Measurements from ENCODE around the gene GAMT. TPM values are rescaled to one million over a fixed set of nuclear protein-coding genes. Genes with fewer than 3 reads are reported as not detected.

Gene GAMT
- total RNA-seq, 1 donor, result 23.3 TPM

DNA sequence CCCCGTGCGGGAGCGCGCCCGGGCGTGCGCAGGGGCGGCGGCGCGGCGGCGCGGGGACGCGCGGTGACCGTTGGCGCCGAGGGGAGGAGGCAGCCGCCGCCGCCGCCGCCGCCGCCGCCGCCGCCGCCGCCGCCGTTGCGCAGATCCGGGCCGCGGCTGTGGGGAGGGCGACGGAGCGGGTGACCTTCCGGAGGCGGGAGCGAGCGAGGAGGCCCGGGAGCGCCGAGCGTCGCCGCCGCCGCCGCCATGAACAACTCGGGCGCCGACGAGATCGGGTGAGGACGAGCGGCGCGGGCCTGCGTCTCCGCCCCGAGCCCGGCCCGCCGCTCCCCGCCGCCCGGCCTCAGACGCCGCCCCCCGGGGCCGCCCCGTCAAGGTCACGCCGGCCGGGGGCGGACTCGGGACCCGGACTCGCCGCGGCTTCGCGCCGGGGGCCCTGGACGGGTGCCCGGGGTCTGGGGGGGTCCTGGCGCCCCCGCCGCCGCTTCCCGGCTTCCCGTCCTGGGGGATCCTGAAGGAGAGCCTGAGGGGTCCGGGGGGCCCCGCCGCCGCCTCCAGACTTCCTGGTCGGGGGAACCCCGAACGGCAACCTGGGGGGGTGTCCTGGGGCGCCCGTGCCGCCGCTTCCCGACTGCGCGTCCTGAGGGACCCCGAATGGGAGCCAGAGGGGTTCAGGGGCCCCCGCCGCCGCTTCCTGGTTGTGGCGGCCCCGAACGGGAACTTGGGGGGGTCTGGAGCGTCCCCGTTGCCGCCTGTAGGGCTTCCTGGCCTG is 6.4 kb upstream of the GAMT start, which contains the start of gene DAZAP1:
DAZAP1 (plus strand) TSS at position 59 of the 772 bp plus-strand sequence; CDS start at position 247, 188 bp downstream.
- H3K4me3 ChIP-seq (ENCODE audit: low read depth, low read length), result peak within 1 kb of the TSS; percentile 80
- TF ChIP-seq CTCF (IDR thresholded peaks at IDR 0.05; ENCODE audit: insufficient read depth, low read depth, low read length), result no peak
- no peak for DNase-seq (ENCODE audit: low read depth)

GRCh38 chr19:1406774-1407527 is 5.6 kb upstream of the GAMT start:
- H3K4me3 ChIP-seq (ENCODE audit: low read depth, low read length), result peak overlapping the region; percentile 72
- peak; percentile 99 for DNase-seq (ENCODE audit: low read depth)

GRCh38 chr19:1402411-1403070 is 1.2 kb upstream of the GAMT start:
- H3K4me3 ChIP-seq (ENCODE audit: low read depth, low read length), result no peak overlapping the region
- DNase-seq (ENCODE audit: low read depth), result no peak
- TF ChIP-seq CTCF (IDR thresholded peaks at IDR 0.05; ENCODE audit: insufficient read depth, low read depth, low read length), result no peak

More at GRCh38 chr19:1406774-1407527, 5.6 kb upstream of the GAMT start:
- peak; percentile 57 for TF ChIP-seq CTCF (IDR thresholded peaks at IDR 0.05; ENCODE audit: insufficient read depth, low read depth, low read length)

DNA sequence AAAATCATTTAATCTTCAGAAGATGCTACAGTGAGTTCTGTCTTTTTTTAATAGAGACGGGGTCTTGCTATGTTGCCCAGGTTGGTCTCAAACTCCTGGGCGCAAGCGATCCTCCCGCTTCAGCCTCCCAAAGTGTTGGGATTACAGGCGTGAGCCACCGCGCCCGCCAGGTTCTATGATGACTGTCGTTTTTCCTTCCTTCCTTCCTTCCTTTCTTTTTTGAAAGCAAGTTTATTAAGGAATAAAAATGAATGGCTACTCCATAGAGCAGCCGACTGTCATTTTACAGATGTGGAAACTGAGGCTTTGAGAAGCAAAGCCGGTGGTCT is 511 bp upstream of the GAMT start:
- peak overlapping the region; percentile 66 for H3K4me3 ChIP-seq (ENCODE audit: low read depth, low read length)
- no peak for DNase-seq (ENCODE audit: low read depth)

GRCh38 chr19:1400281-1401137 is 833 bp downstream of the GAMT start:
- no peak for TF ChIP-seq CTCF (IDR thresholded peaks at IDR 0.05; ENCODE audit: insufficient read depth, low read depth, low read length)
- no peak for DNase-seq (ENCODE audit: low read depth)
- H3K4me3 ChIP-seq (ENCODE audit: low read depth, low read length), result peak overlapping the region; percentile 66

More for the DNA sequence above, 511 bp upstream of the GAMT start:
- no peak for TF ChIP-seq CTCF (IDR thresholded peaks at IDR 0.05; ENCODE audit: insufficient read depth, low read depth, low read length)

GRCh38 chr19:1399745-1400144 is 1.6 kb downstream of the GAMT start:
- DNase-seq (ENCODE audit: low read depth), result no peak
- TF ChIP-seq CTCF (IDR thresholded peaks at IDR 0.05; ENCODE audit: insufficient read depth, low read depth, low read length), result no peak
- no peak overlapping the region for H3K4me3 ChIP-seq (ENCODE audit: low read depth, low read length)
